Limb (tissue), 2 donors: ENCODE results near the gene RNASEH2A.
"Not testable (repeated sequence)": the region's sequence is repeated elsewhere in the genome, so short reads cannot be mapped to it uniquely, and the experiment has no call there.

ENCODE experiments used
- DNase-seq, 2 donors: peaks; one replicate each; pipeline ENCODE4 v3.0.0-alpha.2; 2016; ENCODE audit errors: extremely low spot score in 2 of 2

Gene RNASEH2A

DNA sequence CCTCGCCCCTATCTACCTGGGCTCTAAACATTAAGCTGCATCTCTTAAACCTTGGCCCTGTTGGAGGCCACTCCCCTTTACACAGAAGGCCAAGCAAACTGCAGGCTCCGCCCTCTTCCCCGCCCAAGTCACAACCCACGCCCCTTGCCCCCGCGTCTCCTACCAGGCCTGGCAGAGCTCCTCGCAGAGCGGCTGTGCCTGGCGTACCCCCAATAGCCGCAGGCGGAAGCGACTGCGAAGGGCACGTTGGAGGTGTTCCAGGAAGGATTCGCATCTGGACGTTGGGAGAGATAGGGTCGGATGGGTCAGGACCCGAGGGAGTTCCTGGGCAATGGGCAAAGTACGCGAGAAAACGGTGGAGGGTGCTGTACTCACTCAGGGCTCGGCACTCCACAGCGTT lies 22.1 kb downstream of the RNASEH2A start:
- no peak for DNase-seq

DNA sequence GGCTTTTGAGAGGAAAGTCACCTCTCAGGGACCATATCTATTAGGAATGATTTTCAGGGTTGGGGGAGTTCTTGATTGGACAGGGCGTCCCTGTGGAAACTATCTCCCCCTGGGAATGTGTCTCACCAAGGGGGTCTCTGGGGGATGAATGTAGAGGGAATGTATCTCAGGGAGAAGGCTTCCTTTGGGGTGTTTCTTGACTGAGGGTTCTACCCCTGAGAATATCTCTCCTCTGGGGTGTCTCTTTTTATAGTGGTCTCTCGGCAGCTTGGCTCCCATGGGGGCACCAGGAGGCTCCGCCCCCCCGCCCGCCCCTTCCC lies 27.0 kb downstream of the RNASEH2A start:
- no peak for DNase-seq

DNA sequence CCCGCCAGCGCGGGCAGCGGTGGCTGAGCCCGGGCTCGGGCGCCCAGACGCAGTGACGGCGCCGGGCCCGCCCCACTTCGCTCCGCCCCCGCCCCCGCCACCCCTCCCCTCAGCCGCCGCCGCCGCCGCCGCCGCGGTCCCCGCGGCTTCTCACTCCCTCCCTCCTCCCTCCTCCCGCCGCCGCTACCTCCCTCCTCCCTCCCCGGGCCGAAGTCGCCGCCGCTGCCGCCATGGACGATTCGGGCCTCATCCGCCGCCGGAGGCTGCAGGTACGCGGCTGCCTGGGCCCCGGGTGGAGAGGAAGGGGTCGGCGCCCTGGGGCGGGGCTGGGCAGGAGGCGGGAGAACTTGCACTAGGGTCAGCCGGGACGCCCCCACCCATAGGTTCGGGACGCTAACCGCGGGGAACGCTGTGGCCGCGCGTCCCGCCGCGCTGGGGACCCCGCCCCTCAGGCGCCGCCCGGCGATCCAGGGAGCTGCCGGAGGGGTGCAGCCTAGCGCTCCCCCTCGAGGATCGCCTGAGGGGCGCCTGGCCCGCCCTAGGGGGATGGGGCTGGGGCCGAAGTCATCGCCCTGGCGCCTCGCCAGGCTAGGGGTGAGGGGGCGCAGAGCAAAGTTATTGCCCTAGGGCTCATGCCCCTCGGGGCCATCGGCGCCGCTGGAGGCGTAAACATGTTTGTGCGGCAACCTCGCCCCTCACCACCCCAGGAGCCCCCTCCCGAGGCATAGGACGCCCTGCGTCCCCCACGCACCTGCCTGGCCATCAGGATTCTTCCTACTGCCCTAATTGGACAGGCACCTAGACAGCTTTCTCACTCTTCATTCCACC lies 27.6 kb downstream of the RNASEH2A start:
- peak in 1 of 2 donors; percentile 66 for DNase-seq

DNA sequence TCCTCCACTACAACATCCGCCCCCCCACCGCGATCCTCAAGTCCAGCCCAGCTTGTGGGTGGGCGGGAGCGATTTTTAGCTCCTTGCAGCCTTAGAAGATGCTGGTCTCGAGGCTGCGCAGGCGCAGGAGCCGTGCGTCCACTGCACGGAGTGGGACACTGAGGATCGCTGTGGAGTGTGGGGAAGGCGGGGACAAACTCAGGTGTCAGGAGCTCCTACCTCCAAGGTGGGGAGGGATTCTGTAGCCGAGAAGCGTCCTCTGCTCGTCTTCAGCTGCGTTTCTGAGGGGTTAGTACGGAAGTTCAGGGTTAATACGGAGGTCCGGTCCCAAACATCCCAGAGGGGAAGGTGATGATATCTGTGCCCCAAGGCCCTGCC lies 28.2 kb downstream of the RNASEH2A start, which contains the start of gene RTBDN:
RTBDN (minus strand) TSS at position 14 of the 378 bp plus-strand sequence. CDS start 4,600 bp downstream, outside the sequence.
- DNase-seq: no peak

DNA sequence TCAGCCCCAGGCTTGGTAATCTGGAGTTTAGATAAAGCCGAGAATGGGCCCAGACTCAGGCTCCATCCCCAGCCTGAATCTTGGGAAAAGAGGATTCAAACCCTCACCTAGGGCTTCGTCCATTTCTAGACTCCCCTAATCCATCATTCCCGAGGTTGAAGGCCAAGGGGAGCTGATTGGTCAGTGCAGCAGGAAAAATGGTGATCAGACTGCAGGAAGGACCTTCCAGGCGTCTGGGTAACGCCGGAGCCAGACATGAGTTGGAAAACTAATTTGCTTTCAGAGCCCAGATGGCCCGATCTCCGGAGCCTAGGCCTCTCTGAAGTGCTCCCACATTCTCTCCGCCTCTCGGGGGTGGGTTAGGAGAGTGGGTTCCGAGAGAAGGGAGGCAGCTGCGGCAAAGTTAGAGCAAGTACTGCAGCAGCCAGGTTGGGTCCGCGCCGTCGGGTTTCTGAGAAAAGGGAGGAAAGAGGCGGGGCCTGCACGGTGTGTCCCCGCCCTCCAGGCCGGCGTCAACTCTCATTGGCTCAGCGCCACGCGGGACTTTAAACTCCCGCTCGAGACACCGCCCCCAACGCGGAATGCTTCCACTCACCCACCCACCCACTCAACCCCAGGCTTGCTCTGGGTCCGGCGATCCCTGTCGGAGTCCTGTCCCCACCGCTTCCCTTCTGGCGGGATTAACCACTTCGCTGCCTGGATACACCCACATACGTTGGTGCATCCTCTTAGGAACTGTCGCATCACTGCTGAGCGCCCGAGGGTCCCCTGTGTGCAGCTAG lies 28.8 kb downstream of the RNASEH2A start:
- DNase-seq: peak in 1 of 2 donors; percentile 59

DNA sequence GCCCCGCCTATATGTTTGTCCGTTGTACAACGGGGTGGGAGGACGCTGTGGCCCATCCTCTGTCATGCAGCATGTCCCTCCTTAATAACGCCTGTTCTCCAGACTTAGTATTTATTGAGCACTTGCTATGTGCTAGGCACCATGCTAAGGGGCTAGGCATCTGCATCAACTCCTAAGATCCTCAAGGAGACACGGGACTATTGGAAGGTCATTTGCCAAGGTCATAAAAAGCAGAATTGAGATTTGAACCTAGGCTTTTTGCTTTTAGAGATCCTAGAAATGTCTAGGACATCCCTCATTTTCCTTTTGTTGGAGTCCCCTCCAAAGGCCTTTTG lies 30.1 kb downstream of the RNASEH2A start:
- no peak for DNase-seq

DNA sequence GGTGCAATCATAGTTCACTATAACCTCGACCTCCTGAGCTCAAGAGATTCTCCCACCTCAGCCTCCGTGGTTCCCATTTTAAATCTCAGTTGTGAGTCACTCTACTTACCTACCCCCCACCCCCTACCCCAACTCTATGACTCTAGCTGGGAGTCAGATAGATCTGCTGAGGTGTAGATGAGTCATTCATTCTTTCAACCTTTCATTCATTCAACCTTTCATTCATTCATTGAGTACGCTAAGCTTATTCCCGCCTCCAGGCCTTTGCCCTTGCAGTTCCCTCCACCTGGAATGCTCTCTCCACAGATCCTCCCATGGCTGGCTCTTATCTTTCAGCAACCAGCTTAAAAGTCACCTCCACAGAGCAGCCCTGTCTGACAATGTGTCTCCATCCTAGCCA lies 30.8 kb downstream of the RNASEH2A start:
- DNase-seq: no peak

DNA sequence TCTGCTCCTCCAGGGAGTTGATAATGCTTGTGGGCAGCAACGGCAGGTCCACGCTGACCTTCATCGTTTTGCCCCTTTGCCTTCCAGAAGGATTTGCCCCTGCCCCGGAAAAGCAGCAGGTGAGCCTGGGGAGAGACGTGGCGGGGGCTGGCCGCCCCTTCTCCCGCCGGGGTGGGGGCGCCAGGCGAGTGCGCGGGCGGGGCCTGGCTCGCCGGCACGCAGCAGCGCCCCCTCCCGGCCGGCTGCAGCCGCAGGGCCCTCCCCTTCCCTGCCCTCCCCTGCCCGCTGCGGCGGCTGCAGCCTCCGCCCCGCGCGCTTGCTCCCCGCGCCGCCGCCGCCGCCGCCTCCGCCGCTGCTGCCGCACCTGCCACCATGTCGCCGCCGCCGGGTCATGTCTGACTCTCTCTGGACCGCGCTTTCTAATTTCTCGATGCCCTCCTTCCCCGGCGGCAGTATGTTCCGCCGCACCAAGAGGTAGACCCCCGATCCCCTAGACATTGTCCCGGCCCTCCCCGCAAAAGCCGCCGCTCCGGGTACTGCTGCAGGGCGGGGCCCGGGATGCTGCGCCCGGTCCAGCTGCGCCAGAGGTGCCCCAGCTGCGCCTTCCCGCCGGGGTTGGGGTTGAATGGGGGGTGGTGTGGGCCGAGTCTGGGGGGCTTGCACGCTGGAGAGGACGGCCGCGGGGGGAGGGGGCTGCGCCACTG lies 31.9 kb downstream of the RNASEH2A start, which contains the start of gene MAST1:
MAST1 (plus strand) TSS at position 334 of the 704 bp plus-strand sequence; CDS start at position 392, 58 bp downstream.
- peak in 1 of 2 donors; percentile 72 for DNase-seq

DNA sequence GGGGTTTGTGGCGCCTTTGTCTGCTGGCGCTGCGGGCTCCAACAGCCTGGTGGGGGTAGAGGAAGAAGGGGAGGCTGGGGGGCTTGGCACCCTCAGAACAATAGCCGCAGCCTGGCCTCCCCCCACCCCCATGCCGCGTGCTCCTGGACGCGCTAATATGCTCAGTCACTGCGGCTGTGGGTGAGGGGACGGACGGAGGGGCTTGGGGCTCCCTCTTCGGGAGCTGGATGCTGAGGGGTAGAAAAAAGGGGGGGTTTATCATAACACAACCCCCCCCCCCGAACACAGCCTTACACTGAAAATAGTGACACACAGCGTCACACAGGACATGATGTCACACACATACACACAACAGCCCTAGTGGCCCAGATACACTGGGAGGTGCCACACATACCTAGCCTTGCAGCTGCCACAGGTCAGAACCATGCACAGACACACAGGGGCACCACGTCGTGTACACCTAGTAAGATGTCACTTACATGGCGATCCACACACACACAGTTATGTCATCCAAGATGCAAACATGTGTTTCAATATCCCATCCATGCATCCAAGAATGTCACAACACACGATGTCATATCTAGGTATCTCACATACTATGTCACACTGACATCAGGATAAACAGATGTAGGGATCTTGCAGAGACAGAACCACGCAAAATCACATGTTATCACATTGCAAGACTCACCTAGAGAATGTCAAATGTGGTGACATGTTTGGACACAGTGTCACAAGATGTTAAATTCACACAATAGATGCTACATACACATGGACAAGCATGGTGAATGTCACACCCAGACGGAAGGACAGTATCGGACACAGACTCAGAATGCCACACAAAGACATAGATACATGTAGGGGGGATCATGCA lies 32.7 kb downstream of the RNASEH2A start:
- peak in 1 of 2 donors; percentile 47 for DNase-seq

DNA sequence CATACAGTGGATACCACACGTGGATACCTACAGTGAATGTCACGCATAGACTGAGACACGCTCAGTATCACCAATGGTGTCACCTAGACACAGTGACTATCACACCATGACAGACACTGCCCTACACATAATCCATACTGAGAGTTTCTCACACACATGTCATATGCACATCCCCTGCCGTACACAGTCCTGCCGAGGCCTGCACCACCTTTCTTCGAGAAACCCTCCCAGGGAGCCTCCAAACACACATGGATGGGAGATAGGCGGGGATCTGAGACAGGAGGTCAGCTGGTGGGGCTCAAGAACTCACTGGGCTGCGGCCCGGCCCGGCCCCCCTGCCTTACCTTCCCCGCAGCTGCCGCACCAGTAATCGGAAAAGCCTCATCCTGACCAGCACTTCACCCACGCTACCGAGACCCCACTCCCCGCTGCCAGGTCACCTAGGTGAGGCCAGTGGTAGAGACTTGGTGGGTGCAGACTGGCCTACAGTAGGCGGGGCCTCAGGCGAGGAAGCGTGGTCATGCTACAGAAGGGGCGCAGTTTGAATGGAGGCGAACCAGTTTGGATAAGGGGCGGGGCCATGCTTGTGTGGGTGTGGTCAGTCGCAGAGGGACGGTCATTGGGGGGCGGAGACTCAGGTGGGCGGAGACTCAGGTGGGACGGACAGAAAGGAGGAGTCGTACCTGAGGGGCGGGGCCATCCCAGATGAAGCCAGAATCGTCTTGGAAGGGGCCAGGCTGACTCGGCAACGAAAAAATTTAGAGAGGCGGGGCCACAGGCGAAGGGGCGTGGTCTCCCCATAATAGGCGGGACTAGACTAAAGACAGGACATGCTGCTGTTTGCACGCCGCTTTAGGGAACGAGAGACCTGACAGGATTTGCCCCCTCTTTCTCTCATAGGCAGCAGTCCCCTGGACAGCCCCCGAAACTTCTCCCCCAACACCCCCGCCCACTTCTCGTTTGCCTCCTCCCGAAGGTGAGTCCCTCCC lies 34.0 kb downstream of the RNASEH2A start:
- peak in 1 of 2 donors; percentile 79 for DNase-seq

DNA sequence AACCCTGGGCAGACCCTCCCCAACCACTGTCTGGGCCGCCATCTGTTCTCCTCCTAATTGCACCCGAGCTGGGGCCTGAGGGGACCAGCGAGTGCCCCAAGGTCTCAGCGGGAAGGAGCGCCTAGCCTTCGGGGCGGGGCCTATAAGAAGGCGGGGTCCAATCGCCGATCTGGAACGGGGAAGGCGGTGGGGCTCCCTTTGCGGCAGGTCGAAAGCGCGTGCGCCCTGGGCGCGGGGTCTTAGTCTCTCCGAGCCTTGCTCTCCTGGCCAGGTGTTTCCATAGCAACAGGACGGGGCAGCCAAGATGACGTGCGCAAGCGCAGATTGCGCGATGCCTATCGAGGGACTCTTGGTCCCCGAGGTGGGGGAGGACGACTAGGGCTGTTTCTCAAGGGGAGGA lies 34.7 kb downstream of the RNASEH2A start:
- DNase-seq: peak in 1 of 2 donors; percentile 76

DNA sequence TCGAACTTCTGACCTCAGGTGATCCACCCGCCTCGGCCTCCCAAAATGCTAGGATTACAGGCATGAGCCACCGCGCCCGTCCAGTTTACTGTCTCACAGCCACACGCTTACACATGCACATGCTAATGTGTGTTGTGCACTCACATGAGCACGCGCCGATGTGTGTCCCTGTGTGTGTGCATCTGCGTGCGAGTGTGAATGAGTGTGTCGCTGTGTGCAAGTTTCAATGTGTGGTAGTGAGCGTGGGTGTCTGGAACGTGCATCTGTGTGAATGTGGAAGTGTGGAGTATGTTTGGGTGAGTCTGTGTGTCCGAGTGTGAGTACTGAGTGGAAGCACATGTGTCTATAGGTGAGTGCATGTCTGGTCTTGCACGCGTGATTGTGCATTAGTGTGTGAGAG lies 36.1 kb downstream of the RNASEH2A start:
- DNase-seq: no peak

DNA sequence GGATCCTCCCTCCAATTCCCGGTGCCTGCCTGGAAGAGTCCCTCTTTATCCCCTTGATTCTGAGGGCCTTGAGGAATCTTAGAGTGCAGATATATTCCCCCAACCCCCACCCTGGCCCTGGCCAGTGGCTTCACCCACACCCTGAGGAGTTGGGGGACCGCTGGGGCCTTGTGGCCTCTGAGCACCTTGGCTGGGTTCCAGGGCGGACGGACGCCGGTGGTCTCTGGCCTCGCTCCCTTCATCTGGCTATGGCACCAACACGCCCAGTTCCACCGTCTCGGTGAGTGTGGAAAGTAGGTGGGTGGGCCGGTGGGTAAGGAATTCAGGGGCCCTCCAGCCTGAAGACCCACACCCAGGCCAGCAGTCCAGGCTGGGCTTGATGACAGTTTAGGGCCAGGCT lies 36.9 kb downstream of the RNASEH2A start:
- no peak for DNase-seq

DNA sequence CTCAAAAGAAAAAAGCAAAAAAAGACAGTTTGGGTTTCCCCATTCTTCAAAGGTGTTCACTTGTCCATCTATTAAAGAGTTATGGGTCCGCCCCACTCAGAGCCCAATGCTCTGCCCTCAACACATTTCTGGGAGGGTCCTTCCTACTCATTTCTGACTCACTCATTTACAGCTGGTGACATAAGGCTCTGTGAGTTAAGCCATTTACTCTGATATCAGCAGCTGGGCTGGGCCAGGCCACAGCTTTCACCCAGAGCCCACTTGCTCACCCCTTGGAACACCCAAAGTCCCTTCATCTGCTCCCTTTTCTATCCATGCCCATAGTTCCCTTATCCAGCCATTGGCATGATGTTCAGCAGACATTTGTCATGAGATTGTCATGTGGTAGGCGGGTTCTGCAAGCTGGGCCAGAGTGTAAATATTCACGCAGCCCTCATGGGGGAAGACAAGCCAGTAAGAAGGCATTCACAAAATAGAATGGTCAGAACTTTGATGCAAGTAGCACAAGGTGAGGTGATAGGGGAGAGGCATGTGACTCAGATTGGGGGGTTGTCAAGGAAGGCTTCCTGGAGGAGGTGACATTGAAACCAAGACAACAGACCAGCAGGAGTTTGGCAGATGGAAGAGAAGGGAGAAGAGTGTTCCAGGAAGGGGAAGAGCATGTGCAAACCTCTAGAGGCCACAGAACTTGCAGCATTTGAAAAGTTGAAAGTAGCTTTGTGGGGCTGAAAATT lies 37.8 kb downstream of the RNASEH2A start:
- no peak for DNase-seq

DNA sequence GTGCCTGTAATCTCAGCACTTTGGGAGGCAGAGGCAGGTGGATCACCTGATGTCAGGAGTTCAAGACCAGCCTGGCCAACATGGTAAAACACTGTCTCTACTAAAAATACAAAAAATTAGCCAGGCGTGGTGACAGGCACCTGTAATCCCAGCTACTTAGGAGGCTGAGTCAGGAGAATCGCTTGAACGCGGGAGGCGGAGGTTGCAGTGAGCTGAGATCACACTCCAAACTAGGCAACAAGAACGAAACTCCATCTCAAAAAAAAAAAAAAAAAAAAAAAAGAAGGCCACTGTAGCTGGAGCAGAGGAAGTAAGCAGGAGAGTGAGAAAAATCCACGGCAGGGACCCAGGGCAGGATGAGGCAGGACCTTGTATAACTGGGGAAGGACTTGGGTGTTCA lies 40.2 kb downstream of the RNASEH2A start:
- DNase-seq: not testable (repeated sequence)

DNA sequence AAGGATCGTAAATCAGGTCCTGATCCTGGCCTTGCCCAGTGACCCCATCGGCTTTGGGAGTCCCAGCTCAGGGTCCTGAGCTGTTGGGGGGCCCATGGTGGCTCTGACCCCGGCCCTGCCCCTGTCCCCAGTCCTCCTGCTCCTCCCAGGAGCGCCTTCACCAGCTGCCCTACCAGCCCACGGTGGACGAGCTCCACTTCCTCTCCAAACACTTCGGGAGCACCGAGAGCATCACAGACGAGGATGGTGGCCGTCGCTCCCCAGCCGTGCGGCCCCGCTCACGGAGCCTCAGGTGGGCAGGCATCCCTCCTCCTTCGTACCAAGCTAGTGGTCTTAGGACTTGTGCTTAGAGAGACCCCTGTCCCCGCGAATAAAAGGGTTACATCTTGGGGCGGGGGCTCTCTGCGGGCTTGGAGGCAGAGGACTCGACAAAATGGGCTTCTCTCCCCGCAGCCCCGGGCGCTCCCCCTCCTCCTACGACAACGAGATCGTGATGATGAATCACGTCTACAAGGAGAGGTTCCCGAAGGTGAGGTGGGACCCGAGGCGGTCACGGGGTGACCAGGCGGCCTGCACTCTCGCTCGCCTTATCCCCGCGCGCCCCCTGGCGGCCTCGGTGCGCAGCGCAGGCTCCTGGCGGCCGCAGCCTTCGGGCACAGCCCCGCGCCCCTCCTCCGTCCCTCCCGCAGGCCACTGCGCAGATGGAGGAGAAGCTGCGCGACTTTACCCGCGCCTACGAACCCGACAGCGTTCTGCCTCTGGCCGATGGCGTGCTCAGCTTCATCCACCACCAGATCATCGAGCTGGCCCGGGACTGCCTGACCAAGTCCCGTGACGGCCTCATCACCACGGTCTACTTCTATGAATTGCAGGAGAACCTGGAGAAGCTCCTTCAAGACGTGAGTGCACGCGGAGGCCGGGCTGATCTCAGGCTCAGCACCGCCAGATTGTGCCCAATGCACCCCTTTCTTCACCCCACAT lies 41.1 kb downstream of the RNASEH2A start:
- peak; percentile 71 to 93 for DNase-seq

DNA sequence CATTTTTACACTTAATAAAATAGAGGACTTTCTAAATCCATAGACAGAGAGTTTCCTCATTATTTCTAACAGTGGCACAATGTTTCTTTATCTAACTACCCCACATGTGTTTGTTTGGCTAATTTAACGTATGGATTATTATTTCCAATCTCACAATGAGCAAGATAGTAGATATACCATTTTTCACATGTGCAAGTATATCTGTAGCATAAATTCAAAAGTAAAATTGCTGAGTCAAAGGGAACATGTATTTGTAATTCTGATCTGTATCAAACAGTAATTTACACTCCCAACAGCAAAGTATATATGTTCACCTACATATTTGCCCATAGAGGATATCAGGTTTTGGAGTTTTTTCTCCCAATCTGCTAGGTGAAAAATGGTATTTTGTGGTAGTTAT lies 50.3 kb downstream of the RNASEH2A start:
- DNase-seq: no peak
